K562 (cell line): ENCODE data around the gene COL4A6. TPM values are rescaled to one million over a fixed set of nuclear protein-coding genes. Genes with fewer than 3 reads are reported as not detected.

Experiments
- ATAC-seq: fragments of 200-7000 bp; cut with Tn5 transposase; 3 replicates; pipeline ENCODE4 v1.9.1; 2020; ENCODE audit warnings: moderate library complexity
- BruUV-seq: library from RNA; stranded (reverse); fragments of 400-500 nt; replicated peaks from 2 replicates; lab custom pipeline; 2021; lab: Mats Ljungman, UMichigan
- CTCF ChIA-PET: fragments of 300-600 bp; formaldehyde crosslinking; extraction: SDS; loops from one replicate; lab custom pipeline; 2021; ENCODE audit warnings: low intra/inter-chr PET ratio; lab: Yijun Ruan, JAX
- POLR2A ChIA-PET: fragments of 300-600, 350-650 bp; sonication (Branson Sonifier 250); formaldehyde crosslinking; extraction: SDS; loops from one replicate; lab custom pipeline; 2021; ENCODE audit warnings: antibody characterized with exemption, inconsistent platforms; lab: Yijun Ruan, JAX
- DNase-seq, 4 experiments: peaks; one replicate each; pipeline versions ENCODE4 v3.0.0 to v3.0.0-alpha.2; 2011 to 2018; ENCODE audit warnings: low spot score in 3 of 4, mixed read lengths in 3 of 4; ENCODE audit errors: extremely low read depth in 1 of 4
- FAIRE-seq: peaks from 2 replicates; lab custom pipeline; 2011; peaks lifted over from hg19 to GRCh38; lab: Jason Lieb, UNC
- H2AFZ ChIP-seq: 2 replicates; pipeline ENCODE4 v1.6.0; 2011; ENCODE audit warnings: low read depth, low read length, control low read depth, inconsistent platforms
- H3K27ac ChIP-seq: fragments of 200-600 bp; 3 replicates; pipeline ENCODE4 v1.8.0; 2011; ENCODE audit warnings: low read depth, mild to moderate bottlenecking, control low read depth, inconsistent platforms, low read length, moderate library complexity, mixed read lengths; ENCODE audit errors: extremely low read depth
- H3K27me3 ChIP-seq, 2 experiments: fragments of 300-600 bp in 1 of 2; 2 replicates in 1 of 2; 3 replicates in 1 of 2; pipeline versions ENCODE4 v1.6.0 to v1.8.0; 2011; ENCODE audit warnings: inconsistent platforms in 2 of 2, low read length in 2 of 2, mild to moderate bottlenecking in 1 of 2, mixed read lengths in 1 of 2, moderate library complexity in 1 of 2; ENCODE audit not compliant: control insufficient read depth in 2 of 2, insufficient read depth in 2 of 2
- H3K36me3 ChIP-seq: fragments of 300-600 bp; 3 replicates; pipeline ENCODE4 v1.8.0; 2011; ENCODE audit warnings: mild to moderate bottlenecking, low read length, inconsistent platforms; ENCODE audit not compliant: control insufficient read depth, insufficient read depth
- H3K4me1 ChIP-seq, 2 experiments: fragments of 200-600 bp in 1 of 2; replicated peaks in 1 of 2; 2 replicates in 1 of 2; 3 replicates in 1 of 2; pipeline versions ENCODE4 v1.5.1 to v1.8.0; 2011; ENCODE audit warnings: inconsistent platforms in 2 of 2, low read length in 2 of 2, mild to moderate bottlenecking in 1 of 2, mixed read lengths in 1 of 2, moderate library complexity in 1 of 2; ENCODE audit not compliant: control insufficient read depth in 2 of 2, insufficient read depth in 2 of 2
- H3K4me2 ChIP-seq: 2 replicates; pipeline ENCODE4 v1.6.1; 2011; ENCODE audit warnings: low read length, control low read depth, inconsistent platforms, mixed read lengths; ENCODE audit not compliant: insufficient read depth
- H3K4me3 ChIP-seq: fragments of 200-600 bp; sonication (generic), shearing (Covaris generic); 2 replicates; pipeline ENCODE4 v1.5.1; 2016; ENCODE audit warnings: control low read depth, inconsistent platforms
- H3K79me2 ChIP-seq: fragments of 200-600 bp; 3 replicates; pipeline ENCODE4 v1.8.0; 2011; ENCODE audit warnings: low read length, inconsistent platforms; ENCODE audit not compliant: control insufficient read depth, insufficient read depth
- H3K9ac ChIP-seq, 2 experiments: 2 replicates each; pipeline versions ENCODE4 v1.6.0 to v1.6.1; 2011; ENCODE audit warnings: low read depth in 2 of 2, low read length in 2 of 2, control low read depth in 1 of 2, inconsistent platforms in 1 of 2, mild to moderate bottlenecking in 1 of 2, mixed read lengths in 1 of 2; ENCODE audit not compliant: insufficient read depth in 1 of 2
- H3K9me1 ChIP-seq: one replicate; pipeline ENCODE4 v1.6.0; 2011; ENCODE audit warnings: inconsistent platforms, mild to moderate bottlenecking, low read length, moderate library complexity; ENCODE audit not compliant: control insufficient read depth, insufficient read depth
- H3K9me3 ChIP-seq: replicated peaks from 2 replicates; pipeline ENCODE4 v1.5.1; 2011; ENCODE audit warnings: low read depth, low read length, inconsistent platforms; ENCODE audit not compliant: control insufficient read depth, insufficient read depth
- H4K20me1 ChIP-seq: replicated peaks from 2 replicates; pipeline ENCODE4 v1.6.1; 2011; ENCODE audit warnings: low read length, inconsistent platforms, mixed read lengths; ENCODE audit not compliant: control insufficient read depth, insufficient read depth
- CLOCK ChIP-seq: fragments of 250-450 bp; sonication (Bioruptor Pico); IDR thresholded peaks from 2 replicates; pipeline ENCODE4 v1.4.0; 2020; ENCODE audit warnings: mild to moderate bottlenecking, moderate library complexity, borderline replicate concordance
- HNRNPLL ChIP-seq: fragments of 200-400 bp; formaldehyde crosslinking; IDR thresholded peaks from 2 replicates; pipeline ENCODE4 v1.6.1; 2017; ENCODE audit warnings: low read length, low read depth, mild to moderate bottlenecking; ENCODE audit not compliant: poor library complexity, severe bottlenecking
- NR2C1 ChIP-seq, 2 experiments: fragments of 450-650 bp; IDR thresholded peaks; 2 replicates each; pipeline ENCODE4 v1.6.1; 2017; ENCODE audit warnings: mild to moderate bottlenecking in 2 of 2, antibody characterized with exemption in 1 of 2, inconsistent platforms in 1 of 2, missing compliant biosample characterization in 1 of 2, missing genetic modification characterization in 1 of 2
- POLR2AphosphoS2 ChIP-seq: IDR thresholded peaks from 2 replicates; pipeline ENCODE4 v1.6.1; 2012; ENCODE audit warnings: low read length, improper control_type of control experiment
- TCF7L2 ChIP-seq: fragments of 150-350 bp; IDR thresholded peaks from 2 replicates; pipeline ENCODE4 v1.6.1; 2016; ENCODE audit warnings: low read depth, mild to moderate bottlenecking, low read length, moderate library complexity
- THRA ChIP-seq: fragments of 450-650 bp; IDR thresholded peaks from 2 replicates; pipeline ENCODE4 v1.6.1; 2017; ENCODE audit warnings: mild to moderate bottlenecking, moderate library complexity
- ZFX ChIP-seq: sonication (generic); formaldehyde crosslinking; IDR thresholded peaks from 2 replicates; pipeline ENCODE4 v1.8.0; 2022; ENCODE audit warnings: mild to moderate bottlenecking, missing genetic modification reagents, moderate library complexity
- ZNF124 ChIP-seq: sonication (generic); formaldehyde crosslinking; IDR thresholded peaks from 2 replicates; pipeline ENCODE4 v1.8.1; 2022; ENCODE audit warnings: missing genetic modification reagents
- ZNF133 ChIP-seq: fragments of 250-450 bp; sonication (Bioruptor Pico); IDR thresholded peaks from 2 replicates; pipeline ENCODE4 v1.4.0; 2020; ENCODE audit warnings: mild to moderate bottlenecking
- ZNF24 ChIP-seq: fragments of 450-650 bp; IDR thresholded peaks from 2 replicates; pipeline ENCODE4 v1.6.1; 2016
- WGBS: fragments of 100-300 bp; shearing (Covaris generic); methylation state at CpG from one replicate; pipeline ENCODE4 v1.1.6; 2016; ENCODE audit warnings: low coverage, mixed read lengths; ENCODE audit not compliant: insufficient coverage; ENCODE audit errors: missing lambda C conversion rate; 5-methylcytosine and 5-hydroxymethylcytosine counted together
- in situ Hi-C: fragments of 300-500 bp; cut with MboI; formaldehyde crosslinking; loops from 4 replicates; pipeline ENCODE4 v1.15.0; 2018; ENCODE audit warnings: inconsistent platforms, mixed read lengths
- intact Hi-C: fragments of 100-400 bp; cut with micrococcal nuclease; formaldehyde crosslinking; loops from 2 replicates; pipeline ENCODE4 v1.14.2; 2022
- polyA plus RNA-seq, 8 experiments: library from polyadenylated mRNA; depleted of rRNA in 4 of 8; stranded (reverse) in 5 of 8; unstranded in 3 of 8; fragments of >200 nt; fragmentation: Nextera tagmentation in 2 of 8; fragmentation: Illumina TruSeq in 1 of 8; extraction: Ambion mirVana in 2 of 8; extraction: Trizol in 1 of 8; gene quantifications; 2 replicates each; pipeline versions ENCODE4 v1.2.1 to v1.2.3, GENCODE V29; 2011 to 2014; ENCODE audit warnings: inconsistent platforms in 1 of 8, missing spikeins in 1 of 8
- total RNA-seq, 7 experiments: library from RNA; depleted of rRNA in 6 of 7; stranded (reverse); fragments of >200 nt in 6 of 7; fragmentation: Illumina TruSeq in 2 of 7; extraction: Trizol in 2 of 7; gene quantifications; 2 replicates each; pipeline versions ENCODE4 v1.2.1 to v1.2.3, GENCODE V29; 2011 to 2021; ENCODE audit warnings: low replicate concordance in 1 of 7

COL4A6 gene
- total and polyA plus RNA-seq, 9 of the 15 experiments (the other 6 are each of a cell fraction or from before 2014, with no cell fraction given), result 0.02 to 0.05 TPM; not detected in 7

- no peak for DNase-seq
- Histone ChIP-seq H3K4me3 (no peak overlapping the region), H3K79me2 (no peaks in the 10 kb centered on the region), H3K9me1 (no peaks in the 10 kb centered on the region), H3K27ac (no peak overlapping the region), H3K9me3 (no peaks in the 10 kb centered on the region), H3K36me3 (no peaks in the 10 kb centered on the region), H3K4me2 (no peak overlapping the region), H3K27me3 (no peaks in the 10 kb centered on the region), H2AFZ (no peak overlapping the region), H4K20me1 (no peaks in the 10 kb centered on the region), H3K4me1 (no peaks in the 10 kb centered on the region; a peak in 1 of 5 replicates), H3K9ac (no peak overlapping the region)
- CTCF ChIA-PET, result no interaction called here
- no peak for FAIRE-seq
- intact Hi-C loops (no loop called here), in situ Hi-C loops (no loop called here)
- POLR2A ChIA-PET, result interaction anchor here (0.8 to 1.1 kb wide), 2 partner anchors 9 to 64 kb away, joined by 3 to 4 read pairs; no protein-coding TSS in a partner anchor
- no peak for TF ChIP-seq ZNF133
- no peak for TF ChIP-seq ZNF24
- no TSS peak for BruUV-seq
- WGBS, result 3% methylated on average over 5 of the region's 5 CpGs
- ATAC-seq, result no peak
Measured at GRCh38 chrX:108160309-108160708, 277.9 kb downstream of the COL4A6 start.

DNA sequence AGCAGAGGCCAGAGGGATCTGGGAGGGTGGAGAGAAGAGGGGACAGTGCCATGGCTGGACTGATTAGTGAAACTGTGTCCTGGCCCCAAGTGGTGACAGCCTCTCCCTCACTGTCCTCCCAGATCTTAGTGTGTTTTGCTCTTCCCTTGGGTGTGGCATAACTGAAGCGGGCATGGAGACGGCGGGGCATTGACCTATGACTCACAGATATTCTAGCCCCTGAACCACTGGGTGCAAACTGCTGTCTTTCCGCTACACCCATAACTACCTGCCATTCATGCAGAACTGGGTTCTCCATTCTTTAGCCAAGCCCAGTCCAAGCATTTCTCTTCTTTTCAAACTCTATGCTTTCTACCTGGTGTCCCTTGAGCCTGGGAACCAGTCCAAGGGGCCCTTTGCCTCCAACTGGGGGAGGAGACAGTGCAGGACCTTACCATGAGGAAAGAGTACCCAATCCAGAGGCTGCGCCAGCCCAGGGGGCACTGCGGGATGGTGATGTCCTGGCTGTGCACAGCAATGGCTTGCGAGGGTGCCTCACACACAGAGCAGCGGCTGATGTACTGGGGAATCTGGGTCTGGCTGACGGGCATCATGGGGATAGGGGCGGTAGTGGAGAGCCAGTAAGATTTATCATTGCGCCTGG, 279.1 kb downstream of the COL4A6 start:
- no peak for DNase-seq
- TF ChIP-seq CLOCK (CRISPR knock-in tag) (no peak), ZNF124 (CRISPR knock-in tag) (no peak), TCF7L2 (no peak), NR2C1 (IDR thresholded peaks at IDR 0.05) (no peak), NR2C1 (tag; IDR thresholded peaks at IDR 0.05) (no peak), POLR2AphosphoS2 (no peak), ZFX (CRISPR knock-in tag) (no peak), THRA (no peak), HNRNPLL (no peak)

More for the DNA sequence above, 279.1 kb downstream of the COL4A6 start:
- Histone ChIP-seq H3K79me2 (no peaks in the 10 kb centered on the region), H3K27me3 (no peaks in the 10 kb centered on the region), H3K9me3 (no peaks in the 10 kb centered on the region), H2AFZ (no peak overlapping the region), H3K4me2 (no peak overlapping the region), H3K36me3 (no peaks in the 10 kb centered on the region), H3K4me1 (no peaks in the 10 kb centered on the region), H3K27ac (no peak overlapping the region), H3K4me3 (no peak overlapping the region), H3K9ac (no peak overlapping the region), H3K9me1 (no peaks in the 10 kb centered on the region), H4K20me1 (no peaks in the 10 kb centered on the region)
- in situ Hi-C loops (no loop called here), intact Hi-C loops (no loop called here)
- no TSS peak for BruUV-seq
- ATAC-seq, result no peak
- ChIA-PET CTCF (no interaction called here), POLR2A (no interaction called here)
- FAIRE-seq, result no peak
- 3% methylated on average over 10 of the region's 11 CpGs for WGBS
